HL-60 (cell line): ENCODE results near the gene FTO.

Experiments used
- POLR2AphosphoS5 ChIP-seq: IDR thresholded peaks from 2 replicates; pipeline ENCODE4 v1.6.1; 2012; ENCODE audit warnings: low read depth
- TF ChIP-seq, protein P1 (sequence below): IDR thresholded peaks from one replicate; pipeline ENCODE4 v1.5.1; 2011; ENCODE audit warnings: low read length, control low read depth, inconsistent platforms; ENCODE audit not compliant: insufficient read depth
- TF ChIP-seq, protein P2 (sequence below): IDR thresholded peaks from 2 replicates; pipeline ENCODE4 v1.6.1; 2012; ENCODE audit warnings: low read depth; ENCODE audit not compliant: insufficient replicate concordance

- TF ChIP-seq, protein P1, sequence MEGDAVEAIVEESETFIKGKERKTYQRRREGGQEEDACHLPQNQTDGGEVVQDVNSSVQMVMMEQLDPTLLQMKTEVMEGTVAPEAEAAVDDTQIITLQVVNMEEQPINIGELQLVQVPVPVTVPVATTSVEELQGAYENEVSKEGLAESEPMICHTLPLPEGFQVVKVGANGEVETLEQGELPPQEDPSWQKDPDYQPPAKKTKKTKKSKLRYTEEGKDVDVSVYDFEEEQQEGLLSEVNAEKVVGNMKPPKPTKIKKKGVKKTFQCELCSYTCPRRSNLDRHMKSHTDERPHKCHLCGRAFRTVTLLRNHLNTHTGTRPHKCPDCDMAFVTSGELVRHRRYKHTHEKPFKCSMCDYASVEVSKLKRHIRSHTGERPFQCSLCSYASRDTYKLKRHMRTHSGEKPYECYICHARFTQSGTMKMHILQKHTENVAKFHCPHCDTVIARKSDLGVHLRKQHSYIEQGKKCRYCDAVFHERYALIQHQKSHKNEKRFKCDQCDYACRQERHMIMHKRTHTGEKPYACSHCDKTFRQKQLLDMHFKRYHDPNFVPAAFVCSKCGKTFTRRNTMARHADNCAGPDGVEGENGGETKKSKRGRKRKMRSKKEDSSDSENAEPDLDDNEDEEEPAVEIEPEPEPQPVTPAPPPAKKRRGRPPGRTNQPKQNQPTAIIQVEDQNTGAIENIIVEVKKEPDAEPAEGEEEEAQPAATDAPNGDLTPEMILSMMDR, result no peak
- no peak for TF ChIP-seq POLR2AphosphoS5
- TF ChIP-seq, protein P2, sequence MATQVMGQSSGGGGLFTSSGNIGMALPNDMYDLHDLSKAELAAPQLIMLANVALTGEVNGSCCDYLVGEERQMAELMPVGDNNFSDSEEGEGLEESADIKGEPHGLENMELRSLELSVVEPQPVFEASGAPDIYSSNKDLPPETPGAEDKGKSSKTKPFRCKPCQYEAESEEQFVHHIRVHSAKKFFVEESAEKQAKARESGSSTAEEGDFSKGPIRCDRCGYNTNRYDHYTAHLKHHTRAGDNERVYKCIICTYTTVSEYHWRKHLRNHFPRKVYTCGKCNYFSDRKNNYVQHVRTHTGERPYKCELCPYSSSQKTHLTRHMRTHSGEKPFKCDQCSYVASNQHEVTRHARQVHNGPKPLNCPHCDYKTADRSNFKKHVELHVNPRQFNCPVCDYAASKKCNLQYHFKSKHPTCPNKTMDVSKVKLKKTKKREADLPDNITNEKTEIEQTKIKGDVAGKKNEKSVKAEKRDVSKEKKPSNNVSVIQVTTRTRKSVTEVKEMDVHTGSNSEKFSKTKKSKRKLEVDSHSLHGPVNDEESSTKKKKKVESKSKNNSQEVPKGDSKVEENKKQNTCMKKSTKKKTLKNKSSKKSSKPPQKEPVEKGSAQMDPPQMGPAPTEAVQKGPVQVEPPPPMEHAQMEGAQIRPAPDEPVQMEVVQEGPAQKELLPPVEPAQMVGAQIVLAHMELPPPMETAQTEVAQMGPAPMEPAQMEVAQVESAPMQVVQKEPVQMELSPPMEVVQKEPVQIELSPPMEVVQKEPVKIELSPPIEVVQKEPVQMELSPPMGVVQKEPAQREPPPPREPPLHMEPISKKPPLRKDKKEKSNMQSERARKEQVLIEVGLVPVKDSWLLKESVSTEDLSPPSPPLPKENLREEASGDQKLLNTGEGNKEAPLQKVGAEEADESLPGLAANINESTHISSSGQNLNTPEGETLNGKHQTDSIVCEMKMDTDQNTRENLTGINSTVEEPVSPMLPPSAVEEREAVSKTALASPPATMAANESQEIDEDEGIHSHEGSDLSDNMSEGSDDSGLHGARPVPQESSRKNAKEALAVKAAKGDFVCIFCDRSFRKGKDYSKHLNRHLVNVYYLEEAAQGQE, result no peak
Observed at GRCh38 chr16:54163197-54163843, 459.4 kb downstream of the FTO start.
